ENCODE measurements around the gene NKRF. TPM values are rescaled to one million over a fixed set of nuclear protein-coding genes. Genes with fewer than 3 reads are reported as not detected.

NKRF gene
- total RNA-seq, 1 donor from 2014 or later: 14.0 TPM

DNA sequence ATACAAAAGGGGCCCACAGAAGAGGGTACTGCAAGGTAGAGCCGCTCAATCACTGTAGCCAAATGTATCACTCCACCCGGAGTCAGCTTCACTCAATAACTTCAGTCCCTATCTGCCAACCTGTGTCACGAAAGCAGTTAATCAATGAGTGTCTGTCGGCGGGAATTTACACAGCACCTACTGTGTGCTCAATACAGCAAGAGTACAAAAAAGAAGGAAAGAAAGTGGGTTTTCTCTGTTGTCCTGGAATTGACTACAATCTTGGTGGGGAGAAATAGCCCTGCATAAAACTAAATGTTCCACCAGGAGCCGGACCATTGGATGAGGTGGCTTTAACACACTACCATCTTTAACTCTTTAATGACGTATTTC is 780 bp upstream of the NKRF start:
- DNase-seq: no peak

DNA sequence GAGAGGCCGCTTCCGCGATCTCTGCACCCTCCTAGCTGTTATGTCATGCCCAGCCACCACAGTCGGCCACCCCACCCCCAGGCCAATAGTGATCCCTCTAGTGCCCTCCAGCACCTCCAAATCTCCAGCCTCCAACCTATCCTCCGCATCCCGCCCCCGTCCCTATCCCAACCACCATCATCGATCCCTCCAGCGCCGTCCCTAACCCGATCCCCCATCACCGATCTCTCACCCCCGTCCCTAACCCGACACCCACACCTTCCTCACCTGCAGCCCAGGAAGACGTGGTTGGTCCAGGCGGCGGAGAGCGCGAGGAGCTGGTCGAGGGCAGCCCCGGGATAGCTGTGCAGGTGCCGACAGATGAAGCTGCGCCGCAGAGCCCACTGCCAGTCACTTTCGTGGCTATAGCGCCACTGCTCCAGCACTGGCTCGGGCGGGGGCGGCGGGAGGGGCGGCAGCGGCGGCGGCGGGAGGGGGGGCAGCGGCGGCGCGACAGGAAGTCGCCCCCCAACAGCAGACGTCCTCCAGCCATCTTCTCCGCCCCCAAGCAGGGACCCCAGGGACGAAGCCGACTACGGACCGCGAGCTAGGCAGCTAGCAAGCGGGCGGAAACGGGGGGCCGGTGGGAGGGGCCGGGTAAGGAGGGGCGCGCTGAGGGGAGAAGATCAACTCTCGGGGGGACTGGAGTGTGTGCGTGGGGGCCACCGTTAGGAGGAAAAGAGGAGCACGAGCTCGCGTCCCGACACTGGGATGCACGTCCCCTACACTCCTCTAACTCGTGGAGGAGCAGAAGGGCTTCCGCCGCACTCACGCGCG is 552 bp downstream of the NKRF start:
- peak; percentile 6 for DNase-seq

DNA sequence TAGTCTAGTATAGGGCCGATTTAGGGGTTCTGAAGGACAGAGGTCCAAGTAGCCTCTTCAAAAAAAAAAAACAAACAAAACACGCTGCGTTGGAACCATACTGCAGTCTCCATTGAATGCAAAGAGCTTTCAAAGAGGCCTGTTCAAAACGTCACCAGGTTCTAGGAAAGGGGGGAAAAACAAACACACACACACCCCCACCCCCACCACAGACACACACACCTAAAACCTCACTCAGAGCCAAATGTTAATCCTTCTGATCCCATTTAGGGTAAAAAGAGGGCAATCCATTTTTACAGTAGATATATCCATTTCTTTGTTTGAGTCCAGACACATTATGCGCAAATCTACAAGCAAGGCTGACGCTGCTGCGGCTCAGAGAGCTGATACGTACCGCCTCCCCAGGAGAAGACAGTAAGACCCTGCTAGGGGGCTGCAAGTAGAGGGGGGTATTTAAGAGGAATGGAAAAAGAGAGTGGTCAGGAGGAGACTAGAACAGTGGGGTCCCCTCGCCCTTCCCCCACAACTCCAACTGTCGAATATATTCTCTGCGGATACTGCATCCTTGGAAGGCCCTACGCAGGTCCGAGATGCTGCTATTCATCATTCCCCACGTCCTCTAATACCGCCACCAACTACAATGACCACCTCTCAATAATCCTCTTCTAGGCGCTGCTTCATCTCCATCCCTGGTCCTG is 1.3 kb downstream of the NKRF start:
- no peak for DNase-seq

DNA sequence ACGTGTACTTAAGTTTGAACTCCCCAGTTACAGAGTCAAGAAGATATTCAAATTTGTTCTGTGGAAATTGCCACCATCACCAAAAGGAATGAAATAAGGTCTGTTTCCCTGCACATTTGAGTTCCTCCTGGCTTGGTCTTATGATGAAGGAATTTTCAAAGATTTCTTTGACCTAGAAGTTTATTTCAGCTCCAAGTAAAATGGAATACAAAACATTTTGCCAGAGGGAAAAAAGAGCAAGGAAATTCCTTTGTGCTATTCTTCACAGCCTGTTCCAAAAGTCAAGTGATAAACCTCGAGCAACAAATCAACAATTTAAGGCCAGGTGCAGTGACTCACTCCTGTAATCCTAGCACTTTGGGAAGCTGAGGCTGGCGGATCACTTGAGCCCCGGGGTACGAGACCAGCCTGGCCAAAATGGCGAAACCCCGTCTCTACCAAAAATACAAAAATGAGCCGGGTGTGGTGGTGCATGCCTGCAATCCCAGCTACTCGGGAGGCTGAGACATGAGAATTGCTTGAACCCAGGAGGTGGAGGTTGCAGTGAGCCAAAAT is 3.4 kb downstream of the NKRF start:
- no peak for DNase-seq

DNA sequence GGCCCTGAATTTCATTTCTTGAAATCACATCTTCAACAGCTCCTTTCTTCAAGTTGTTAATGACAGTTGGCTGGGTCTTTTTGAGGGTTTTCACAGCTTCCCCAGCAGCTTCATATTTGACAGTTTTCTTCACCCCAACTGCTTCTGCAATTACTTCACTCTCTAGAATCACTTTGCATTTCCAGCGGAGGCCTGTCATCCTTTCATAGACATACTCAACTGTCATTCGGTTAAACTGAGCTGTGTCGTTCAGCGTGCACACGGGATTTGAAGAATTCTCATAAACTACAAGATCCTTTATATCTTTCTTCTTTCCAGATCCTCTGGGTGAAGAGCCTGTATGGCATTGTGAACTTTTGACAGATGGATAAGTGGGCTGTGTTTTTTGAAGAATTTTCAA is 16.4 kb downstream of the NKRF start:
- DNase-seq: no peak

DNA sequence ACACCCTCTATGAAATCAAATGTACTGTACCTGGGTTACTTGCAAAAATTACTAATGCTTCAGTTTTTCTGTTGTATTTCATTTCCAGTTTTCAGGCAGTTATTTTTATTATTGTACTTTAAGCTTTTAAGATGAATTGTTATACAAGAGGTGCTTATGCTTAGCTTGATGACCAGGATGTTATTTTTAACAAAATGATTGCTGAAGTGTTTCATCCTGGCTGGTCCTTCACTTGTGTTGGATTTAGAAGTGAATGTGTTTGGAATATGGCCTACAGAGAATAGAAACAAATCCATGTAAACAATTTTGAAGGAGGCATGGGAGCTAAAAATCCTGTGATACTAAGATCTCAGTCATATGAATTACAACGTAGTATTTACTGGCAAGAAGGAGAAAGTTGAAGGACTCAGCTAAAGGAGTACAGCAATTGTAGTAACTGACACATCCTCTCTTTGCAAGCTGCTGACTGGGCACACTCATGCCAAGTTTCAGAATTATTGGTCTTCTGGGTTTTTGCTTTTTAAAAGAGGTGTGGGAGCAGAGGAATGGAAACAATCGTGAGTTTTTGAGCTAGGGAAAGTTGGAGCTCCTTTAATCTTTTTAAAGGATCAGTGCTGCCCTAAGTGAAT is 22.7 kb downstream of the NKRF start:
- DNase-seq: no peak

DNA sequence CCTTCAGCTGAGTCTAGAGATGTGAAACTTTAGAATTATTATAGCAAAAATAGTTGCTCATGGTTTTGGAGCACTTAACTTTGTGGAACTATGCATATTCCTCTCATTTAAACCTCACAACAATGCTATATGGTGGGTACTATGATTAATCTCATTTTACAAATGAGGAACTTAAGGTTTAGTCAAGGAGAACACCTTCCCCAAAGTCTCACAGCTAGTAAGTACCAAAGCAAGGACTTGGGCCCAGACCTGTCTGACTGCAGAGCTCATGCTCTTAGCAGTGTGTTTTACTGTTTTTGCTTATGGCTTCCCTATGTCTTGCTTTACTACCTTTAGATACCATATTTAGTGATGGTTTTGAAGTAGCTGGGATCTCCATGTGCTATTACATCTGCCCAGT is 26.8 kb downstream of the NKRF start:
- no peak for DNase-seq

DNA sequence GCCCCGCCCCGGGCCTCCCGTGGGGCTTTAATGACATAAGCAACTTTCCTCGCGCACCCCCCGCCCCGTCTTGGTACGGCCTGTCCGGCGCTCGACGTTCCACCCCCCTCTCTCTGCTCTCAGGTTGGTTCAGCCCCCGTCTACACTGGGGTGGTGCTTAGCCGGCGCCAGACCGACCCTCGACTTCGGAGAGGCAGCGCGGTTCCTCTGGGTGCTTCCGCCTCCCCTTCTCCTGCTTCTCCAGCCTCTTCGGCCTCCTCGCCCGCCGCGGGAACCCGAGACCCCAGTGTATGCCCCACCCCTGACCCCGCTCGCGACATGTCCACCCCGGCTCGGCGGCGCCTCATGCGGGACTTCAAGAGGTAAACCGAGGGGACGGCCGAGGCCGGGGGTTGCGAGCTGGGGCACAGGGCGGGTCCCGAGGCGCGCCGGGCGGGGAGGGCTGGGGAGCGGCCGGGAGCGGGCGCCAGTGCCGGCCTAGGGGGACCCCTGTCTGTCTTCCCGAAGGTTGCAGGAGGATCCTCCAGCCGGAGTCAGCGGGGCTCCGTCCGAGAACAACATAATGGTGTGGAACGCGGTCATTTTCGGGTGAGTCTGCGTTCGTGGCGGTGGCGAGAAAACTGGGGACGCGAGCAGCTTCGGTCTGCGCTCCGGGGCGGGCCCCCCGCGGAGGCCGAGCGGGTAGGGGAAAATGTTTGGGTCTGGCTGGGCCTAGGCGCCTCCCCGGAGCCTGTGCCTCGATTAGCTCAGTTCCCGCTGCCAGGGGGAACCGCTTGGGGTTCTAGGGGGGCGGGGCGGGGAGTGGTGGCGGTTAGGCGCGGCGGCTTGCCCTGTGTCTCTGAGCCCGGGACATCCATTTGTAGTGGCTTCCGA is 31.6 kb downstream of the NKRF start, which contains the start of gene UBE2A:
UBE2A (plus strand) TSS at position 170 of the 873 bp plus-strand sequence; CDS start at position 319, 149 bp downstream.
- DNase-seq: peak; percentile 64

DNA sequence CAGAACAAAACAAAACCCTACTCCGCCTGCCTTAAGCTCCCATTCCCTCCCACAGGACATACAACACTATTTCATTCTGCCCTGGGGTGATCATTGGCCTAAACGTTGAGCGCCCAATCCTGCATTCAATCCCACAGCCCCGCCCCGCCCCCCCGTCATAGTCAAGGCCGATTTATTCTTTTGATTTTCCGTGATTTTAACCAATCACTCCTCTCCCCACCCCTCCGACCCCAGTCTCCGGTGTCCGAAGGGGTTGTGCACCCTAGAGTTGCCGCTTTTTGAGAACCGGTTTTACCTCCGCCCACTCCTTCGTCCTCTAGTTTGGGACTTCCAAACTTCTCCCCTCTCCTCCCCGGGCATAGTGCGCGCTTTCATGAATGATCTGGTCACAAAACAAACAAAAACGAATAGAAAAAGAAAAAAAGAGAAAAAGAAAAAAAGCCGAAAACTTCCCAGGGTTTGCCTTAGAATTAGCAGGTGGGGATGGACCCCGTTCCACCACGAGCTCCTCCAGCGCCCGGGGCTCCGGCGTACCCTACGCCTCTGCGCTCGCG is 32.3 kb downstream of the NKRF start:
- peak; percentile 2 for DNase-seq

DNA sequence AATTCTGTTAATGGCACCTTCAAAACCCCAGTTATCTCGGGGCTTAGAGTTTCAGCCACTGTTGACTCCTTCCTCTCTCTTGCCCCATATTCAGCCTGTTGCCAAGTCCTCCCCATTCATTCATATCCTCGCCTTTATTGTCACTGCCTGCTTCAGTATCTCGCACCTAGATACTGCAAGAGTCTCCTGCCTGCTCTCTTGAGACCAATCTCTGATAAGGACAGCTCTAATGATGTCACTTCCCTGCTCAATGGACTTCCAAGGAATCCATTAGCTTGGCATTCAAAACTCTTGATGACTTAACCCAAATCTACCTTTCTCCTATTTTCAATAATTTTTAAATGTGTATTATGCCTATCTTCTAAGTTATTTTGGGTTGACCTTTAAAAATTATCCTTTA is 33.0 kb downstream of the NKRF start:
- DNase-seq: no peak

DNA sequence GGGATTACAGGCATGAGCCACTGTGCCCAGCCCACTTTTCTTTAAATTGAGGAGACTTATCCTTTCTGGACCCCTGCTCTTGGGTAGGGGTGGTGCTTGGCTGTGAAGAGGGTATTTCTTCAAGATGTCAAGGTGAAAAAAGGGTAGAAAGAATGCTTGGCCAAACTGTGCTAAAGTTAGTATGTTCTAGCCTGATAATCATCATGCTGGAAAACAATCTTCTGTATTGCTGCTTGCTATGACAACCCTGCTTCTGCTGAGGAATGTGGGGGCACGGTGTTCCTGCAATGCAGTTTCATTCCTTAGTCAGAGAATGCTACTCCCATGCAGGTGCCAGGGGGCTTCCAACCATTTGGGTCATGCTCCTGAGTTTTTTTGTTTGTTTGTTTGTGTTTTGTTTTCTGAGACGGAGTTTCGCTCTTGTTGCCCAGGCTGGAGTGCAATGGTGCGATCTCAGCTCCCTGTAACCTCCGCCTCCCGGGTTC is 35.8 kb downstream of the NKRF start:
- no peak for DNase-seq

DNA sequence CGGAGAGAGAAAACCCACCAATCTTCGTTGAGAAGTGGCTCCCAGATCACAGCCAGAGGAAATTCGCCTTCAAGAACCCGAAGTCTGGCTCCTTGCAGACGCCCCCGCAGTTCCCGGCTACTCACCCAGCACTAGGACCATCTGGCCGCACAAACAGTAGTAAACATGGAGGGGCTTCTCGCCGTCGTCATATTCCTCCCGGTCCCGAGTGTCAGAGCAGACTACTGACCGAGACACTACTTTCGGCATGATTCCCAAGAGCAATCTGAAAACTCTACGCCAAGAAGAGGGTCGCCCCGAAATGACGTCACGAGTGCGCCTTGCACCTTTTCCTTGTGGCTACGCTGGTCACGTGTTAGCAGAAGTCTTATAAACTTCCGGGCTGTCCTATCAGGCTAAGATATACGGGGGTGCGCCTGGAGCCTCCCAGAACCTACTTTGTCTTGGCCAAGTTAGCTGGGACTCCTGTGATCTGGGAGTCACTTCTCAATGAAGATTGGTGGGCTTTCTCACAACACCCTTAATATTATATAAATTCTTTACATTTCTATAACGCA is 41.0 kb downstream of the NKRF start, which contains the start of gene STEEP1:
STEEP1 (minus strand) TSS at position 303 of the 557 bp plus-strand sequence; CDS start at position 249, 54 bp downstream.
- DNase-seq: peak; percentile 69

DNA sequence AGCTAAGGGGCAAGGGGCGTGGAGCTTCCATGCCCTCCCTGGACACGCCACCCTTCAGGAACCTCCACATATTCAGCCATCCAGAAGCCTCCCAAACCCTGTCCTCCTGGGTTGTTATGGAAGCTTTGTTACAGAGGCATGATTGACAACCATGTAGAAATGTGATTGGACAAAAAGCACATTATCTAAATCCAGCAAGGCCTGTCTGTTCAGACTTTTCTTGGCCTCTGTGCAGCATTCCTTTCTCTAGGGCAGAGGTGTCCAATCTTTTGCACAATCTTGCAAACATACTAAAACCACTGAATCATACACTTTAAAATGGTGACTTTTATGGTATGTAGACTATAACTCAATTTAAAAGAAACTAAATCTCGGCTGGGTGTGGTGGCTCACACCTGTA is 53.7 kb downstream of the NKRF start:
- no peak for DNase-seq

DNA sequence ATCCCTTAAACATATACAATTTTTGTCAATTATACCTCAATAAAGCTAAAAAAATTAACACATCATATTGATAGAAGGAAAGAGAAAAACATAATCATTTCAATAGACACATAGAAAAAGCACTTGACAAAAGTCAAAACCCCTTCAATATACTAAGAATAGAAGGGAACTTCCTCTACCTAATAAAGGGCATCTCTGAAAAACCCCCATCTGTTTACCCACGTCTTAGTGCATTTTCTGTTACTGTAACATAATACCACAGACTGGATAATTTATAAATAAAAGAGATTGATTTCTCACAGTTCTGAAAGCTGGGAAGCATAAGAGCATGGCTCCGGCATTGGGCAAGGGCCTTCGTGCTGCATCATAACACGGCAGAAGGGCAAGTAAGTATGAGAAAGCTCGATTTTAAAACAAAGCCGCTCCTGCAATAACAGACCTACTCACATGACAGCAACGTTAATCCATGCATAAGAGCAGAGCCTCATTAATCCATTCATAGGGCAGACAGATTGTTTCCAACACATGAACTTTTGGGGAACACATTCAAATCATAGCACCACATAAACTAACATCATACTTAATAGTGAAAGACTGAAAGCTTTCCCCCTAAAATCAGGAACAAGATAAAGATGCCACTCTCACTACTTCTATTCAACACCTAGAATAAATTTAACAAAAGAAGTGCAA is 56.8 kb downstream of the NKRF start:
- no peak for DNase-seq

DNA sequence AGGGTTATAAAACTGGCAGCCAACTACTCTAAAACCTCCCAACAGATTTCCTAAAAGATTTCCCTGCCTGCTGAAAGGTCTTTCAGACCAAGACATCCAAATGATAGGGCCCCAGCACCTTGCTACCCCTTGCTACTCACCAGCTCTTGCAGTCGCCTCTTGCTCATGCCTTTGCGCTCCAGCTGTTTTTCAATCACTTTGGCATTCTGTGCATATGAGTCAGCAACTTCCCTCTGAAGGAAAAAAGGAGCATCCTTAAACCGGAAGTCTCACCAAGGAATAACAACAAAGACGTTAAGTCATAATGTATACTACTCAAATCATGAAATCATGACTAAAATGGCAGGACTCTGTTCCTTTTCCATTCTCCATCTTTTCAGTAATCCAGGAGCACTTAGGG is 65.0 kb downstream of the NKRF start:
- DNase-seq: no peak

DNA sequence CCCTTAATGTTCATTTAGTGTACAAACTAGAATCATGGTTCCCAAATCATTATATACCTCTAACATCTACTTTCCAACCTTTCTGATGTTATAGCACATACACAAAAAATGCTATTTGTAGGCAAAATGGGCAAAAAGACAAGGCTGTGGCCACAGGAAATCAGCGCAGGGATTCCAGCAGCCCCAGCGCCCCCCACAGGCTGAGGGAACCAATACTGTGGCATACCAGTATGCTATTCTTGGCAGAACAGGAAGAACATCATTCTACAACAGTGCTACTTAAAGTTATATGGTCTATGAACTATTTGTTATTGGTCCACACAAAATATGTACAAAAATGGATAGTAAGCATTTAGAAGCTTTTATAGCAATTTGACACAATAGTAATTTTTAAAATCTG is 66.4 kb downstream of the NKRF start:
- no peak for DNase-seq

All from occipital lobe (tissue), 2 donors.